HG03571 (cell line): ENCODE results near the gene NR2C2AP.

Experiments
- ATAC-seq: cut with Tn5 transposase; IDR thresholded peaks from one replicate; pipeline ENCODE4 v1.9.1; 2021; ENCODE audit not compliant: unreplicated experiment

Gene NR2C2AP

GRCh38 chr19:19215792-19216191 lies 12.6 kb upstream of the NR2C2AP start:
- ATAC-seq, result no peak

GRCh38 chr19:19214892-19215291 lies 11.7 kb upstream of the NR2C2AP start:
- ATAC-seq, result no peak

DNA sequence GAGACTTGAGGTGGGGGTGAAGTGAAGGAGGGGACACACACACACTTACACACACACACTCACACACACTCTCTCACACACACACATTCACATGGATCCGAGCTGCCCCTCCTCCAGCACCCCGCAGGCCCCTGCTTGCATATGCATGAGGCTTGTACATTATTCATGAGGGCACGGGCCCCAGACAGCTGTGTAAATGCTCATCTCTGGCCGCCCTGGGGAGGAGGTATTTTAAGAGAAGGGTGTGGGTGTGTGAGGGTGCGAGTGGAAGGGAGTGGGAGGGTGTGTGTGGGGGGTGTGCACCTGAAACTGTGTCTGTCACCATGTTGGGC lies 10.9 kb upstream of the NR2C2AP start:
- ATAC-seq, result no peak

GRCh38 chr19:19213426-19214158 lies 10.4 kb upstream of the NR2C2AP start:
- ATAC-seq, result no peak

DNA sequence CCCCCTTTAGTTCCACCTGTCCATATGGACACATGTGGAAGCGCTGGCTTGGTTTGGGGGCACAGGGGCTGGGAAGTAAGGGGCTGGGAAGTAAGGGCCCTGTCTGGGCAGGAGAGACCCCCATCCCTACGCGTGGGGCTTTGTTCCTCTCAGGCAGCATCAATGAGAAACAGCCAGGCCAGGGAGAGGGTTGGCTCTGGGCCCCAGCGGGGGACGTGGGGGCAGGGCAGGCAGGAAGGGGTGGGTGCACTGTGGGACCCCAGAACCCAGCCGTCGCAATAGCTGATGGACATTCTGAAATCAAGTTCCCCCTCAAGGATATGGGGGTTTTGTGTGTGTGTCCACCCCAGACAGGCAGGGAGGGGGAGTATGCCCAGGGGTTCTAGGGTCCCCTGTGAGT lies 9.7 kb upstream of the NR2C2AP start:
- ATAC-seq, result no peak

DNA sequence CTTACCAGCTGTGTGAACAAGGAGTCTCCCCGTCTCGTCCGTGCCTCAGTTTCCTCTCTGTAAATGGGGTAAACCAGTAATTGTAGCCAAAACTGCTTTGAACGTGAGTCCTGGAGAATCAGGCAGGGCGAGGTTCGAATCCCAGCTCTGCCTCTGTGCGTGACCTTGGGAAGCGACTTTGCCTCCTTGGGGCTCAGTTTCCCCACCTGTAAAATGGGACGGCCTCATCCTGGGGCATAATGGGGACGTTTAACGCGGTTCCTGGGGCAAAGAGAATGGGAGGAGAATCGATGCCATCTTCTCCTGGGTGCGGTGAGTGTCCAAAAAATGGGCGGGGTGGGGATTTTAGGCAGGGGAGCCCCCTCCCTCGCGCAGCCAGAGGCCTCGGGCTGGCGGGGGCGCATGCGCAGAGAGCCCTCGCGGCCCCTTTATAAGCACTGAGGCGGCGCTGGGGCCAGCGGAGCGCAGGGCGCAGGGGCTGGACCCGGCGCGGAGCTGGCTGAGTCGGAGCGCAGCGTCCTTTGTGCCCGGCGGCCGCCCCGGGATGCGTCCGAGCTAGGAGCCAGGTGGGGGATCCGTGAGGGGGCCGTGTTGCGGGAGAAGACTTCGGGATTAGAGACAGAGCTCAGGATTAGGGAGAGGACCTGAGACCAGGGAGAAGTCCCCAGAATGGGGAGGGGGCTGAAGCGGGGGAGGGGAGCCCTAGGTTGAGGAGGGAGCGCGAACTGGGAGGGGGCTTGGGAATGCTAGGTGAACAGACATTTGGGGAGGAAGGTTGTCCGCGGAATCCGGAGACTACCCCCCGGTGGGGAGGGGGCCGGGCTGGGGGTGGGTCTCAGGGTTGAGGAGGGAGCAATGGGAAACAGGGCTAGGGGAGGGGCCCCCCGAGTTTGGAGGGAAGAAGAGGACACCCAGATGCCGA lies 8.5 kb upstream of the NR2C2AP start, which contains the start of gene NCAN:
Gene NCAN, plus strand, starts transcription at position 460 of the 922 bp plus-strand sequence. CDS start 4,996 bp downstream, outside the sequence.
- ATAC-seq, result no peak

DNA sequence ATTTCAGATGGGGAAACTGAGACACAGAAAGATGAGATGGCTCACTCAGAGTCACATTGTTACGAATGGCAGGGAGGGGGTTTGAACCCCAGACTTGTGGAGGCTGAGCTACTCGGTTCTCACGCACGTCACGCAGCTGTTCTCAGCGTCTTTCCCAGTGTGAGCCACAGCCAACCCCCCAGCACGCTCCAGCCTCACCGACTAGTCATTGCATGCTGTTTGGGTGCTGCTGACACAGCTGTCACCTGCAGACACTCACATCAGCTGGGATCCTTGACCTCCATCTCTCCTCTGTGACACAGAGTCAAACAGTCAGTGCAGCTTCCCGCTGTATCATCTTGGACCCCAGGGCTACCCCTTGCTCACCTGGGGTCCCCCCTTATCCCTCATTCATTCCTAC lies 6.2 kb upstream of the NR2C2AP start:
- no peak for ATAC-seq

GRCh38 chr19:19207637-19208572 lies 4.7 kb upstream of the NR2C2AP start:
- no peak for ATAC-seq

- no peak for ATAC-seq
Observed at GRCh38 chr19:19206938-19207337, 3.7 kb upstream of the NR2C2AP start.

DNA sequence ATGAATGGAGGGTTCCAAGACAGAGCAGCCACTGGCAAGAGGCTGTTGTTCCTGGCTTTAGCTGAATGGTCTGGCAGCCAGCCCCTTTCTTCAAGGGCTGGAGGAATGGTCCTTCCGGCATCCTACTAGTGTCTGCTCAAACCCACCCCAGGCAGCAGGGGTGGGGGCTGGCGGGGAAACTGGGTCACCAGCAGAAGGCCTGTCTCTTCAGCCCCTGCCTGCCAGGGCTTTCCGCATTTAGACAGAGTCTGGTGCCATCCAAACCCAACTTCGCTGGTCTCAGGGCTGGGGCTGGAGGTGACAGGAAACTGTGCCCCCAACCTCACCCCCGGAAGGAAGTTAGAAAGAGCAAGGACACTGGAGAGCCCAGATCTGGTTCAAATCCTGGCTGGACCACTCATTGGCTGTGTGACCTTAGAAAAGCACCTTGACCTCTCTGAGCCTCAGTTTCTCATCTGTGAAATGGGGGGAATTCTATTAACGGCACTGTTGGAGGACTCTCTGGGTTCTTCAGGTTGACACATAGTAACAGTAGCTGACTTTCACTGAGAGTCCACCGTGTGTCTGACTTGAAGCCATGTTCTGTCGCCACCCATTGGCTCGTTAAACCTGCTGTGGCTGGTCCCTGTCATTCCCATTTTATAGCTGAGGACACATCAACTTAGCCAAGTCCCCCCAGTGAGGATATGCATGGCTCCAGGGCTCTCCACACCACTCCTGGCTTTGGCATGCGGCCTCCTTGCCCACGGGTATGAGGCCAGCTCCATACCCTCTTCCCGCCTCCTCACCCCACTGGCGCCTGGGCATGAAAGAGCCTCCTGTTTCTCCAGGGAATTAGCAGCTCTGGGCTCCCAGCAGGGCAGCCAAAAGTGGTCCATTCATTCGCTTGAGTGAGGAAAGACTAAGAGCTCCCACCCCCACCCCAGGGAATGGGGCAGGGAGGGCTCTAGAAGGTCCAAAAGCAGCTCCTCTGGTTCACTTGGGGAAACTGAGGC lies 2.5 kb upstream of the NR2C2AP start:
- ATAC-seq, result no peak

GRCh38 chr19:19204181-19204580 lies 967 bp upstream of the NR2C2AP start:
- ATAC-seq, result no peak

GRCh38 chr19:19202707-19203011 lies 555 bp downstream of the NR2C2AP start:
- peak; percentile 13 for ATAC-seq

DNA sequence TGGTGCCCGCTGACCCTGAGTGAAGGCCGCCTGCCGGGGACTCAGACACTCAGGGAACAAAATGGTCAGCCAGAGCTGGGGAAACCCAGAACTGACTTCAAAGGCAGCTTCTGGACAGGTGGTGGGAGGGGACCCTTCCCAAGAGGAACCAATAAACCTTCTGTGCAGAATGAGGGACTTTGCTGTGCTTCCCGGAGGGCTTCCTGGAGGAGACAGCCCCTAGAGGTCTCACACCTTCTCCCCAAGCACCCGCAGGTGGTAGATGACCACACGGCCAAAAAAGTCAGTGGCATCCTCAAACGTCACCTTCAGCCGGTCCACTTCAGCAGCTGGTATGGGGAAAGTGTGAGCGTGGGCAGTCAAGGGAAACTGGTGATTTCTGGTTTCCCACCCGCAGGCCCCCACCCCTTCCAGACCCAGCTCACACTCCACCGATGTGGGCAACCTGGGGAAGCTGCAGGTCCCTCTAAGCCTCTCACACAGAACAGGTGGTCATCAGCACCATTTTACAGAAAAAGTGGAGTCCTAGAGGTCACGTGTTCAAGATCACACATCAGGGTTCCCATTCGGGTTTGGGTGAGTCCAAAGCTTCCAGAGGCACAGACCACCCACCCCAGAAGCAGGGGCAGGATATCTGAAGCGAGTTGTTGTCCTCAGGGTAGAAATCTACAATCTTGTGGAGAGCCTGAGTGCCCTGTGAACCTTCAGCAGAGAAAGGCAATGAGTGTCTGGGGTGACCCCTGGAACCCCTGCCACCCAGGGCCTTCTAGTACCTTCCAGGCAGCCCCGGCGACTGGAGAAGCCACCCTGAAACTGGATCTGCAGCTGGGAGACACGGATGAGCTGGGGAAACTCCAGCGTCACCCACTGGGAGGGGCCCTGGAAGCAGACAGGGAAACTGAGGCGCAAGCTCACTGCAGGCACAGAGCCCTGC lies 1.2 kb downstream of the NR2C2AP start:
- ATAC-seq, result no peak

- no peak for ATAC-seq
Observed at GRCh38 chr19:19193926-19194325, 9.3 kb downstream of the NR2C2AP start.

DNA sequence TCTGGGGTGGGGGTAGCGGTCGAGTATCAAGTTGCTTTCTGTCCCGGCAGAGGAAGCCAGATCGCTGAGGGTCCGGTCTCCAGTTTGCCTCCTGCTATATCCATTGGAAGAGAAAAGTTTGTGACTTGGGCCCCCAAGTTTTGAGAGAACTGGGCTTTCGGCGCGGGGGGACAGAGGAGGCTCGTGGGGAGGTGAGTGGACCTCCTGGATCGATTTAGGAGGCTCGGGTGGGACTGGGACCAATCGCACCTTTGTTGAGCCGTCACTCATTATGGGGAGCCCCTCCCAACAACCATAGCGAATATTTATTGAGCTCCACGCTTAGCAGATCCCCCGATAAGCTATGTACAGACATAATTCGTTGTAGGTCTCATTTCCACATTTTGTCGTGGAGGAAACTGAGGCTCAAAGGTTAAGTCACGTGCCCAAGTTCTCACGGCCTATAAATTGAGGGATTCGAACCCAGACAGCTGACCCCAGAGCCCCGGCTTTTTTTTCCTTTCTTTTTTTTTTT lies 10.2 kb downstream of the NR2C2AP start:
- ATAC-seq, result no peak

DNA sequence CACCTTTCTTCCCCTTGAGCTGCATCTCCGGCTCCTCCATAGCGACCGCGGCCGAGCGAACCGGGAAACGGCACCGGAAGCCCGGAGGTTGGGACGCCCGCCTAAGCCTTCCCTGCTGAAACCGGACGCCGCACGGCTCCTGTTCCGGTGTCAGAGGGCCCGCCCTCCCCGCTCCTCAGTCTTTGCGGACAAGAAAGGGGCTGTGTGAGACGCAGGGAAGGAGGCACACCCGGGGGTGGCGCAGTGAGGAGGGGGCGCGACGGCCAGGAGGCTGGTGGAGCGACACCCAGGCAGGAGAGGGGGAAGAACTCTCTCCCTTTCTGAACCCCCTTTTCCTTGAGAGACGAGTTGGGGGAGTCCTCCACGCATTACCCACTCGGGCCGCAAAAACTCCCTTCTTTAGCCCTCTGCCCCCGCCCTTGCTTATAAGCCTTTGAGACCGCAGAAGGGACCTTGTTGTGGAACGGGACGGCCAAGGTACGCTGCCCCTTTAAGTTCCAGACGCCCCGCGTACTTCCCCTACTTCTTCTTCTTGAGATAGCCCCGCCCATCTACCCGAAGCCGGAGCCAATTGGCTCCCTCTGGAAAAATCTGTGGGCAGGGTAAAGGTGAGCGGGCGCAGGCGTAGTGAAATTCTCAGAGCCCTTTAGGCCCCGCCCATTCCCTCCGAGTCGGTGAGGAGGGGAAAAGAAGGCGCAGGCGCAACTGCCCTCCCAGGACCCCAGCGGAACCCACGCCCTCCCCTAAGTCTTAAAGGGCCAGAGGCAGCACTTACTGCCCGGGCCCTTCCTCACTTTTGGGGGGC lies 10.9 kb downstream of the NR2C2AP start, which contains the start of the genes BORCS8 and RFXANK:
Gene BORCS8, minus strand, starts transcription at position 75 of the 805 bp plus-strand sequence. Its CDS starts 35 bp downstream, at position 40.
Gene RFXANK, plus strand, starts transcription at position 181 of the 805 bp plus-strand sequence. CDS start 1,689 bp downstream, outside the sequence.
- peak; percentile 76 for ATAC-seq

DNA sequence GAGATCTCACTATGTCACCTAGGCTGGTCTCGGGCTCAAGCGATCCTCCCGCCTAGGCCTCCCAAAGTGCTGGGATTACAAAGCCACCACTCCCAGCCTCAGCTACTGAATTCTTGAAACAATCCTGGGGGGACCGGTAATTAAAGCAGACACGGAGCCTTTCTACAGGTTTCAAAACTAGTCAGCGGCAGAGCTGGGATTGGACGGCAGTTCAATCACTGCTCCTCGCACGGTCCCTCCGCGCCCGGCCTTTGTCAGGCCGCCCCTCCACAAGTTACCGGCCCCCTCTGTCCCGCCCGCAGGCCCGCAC lies 11.5 kb downstream of the NR2C2AP start:
- ATAC-seq, result no peak

DNA sequence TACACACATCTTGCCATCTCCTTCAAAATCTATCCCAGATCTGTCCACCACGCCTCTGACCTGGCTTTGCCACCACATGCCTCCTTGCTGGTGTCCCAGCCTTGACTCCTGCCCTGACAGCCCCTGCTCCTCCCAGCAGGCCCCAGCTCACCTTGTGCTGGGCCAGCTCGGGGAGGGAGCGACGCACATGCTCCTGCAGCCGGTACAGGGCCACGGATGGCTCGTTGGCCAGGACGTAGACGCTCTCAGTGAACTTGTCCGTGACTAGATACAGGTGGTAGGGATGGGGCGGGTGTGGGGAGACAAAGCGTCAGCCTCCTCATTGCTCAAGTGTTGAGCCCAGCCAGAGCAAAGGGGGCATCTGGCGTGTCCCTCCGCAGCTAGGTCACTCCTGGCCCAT lies 16.5 kb downstream of the NR2C2AP start:
- no peak for ATAC-seq
